ENCODE results near the gene ADGRB3.

GRCh38 chr6:68740828-68741500, 105.9 kb downstream of the ADGRB3 start:
- no peak for TF ChIP-seq CTCF (IDR thresholded peaks at IDR 0.05; ENCODE audit: extremely low read depth in 1 of 2, insufficient read depth in 1 of 2, low read depth in 1 of 2, low read length in 2 of 2)
- no peak for TF ChIP-seq POLR2AphosphoS5 (IDR thresholded peaks at IDR 0.05; ENCODE audit: insufficient read depth, low read depth, low read length)
- TF ChIP-seq JUN (IDR thresholded peaks at IDR 0.05; ENCODE audit: borderline replicate concordance, insufficient read depth, insufficient read length, low read depth) = no peak
- no peak for TF ChIP-seq POLR2A (IDR thresholded peaks at IDR 0.05; ENCODE audit: low read depth, low read length)
- TF ChIP-seq MAX (IDR thresholded peaks at IDR 0.05; ENCODE audit: insufficient read depth, insufficient read length) = no peak
- TF ChIP-seq EZH2 (IDR thresholded peaks at IDR 0.05; ENCODE audit: borderline replicate concordance, low read depth, low read length, severe bottlenecking) = no peak
- no peak for TF ChIP-seq GATA2 (IDR thresholded peaks at IDR 0.05; ENCODE audit: insufficient read depth, insufficient read length, low read depth, low read length)
- TF ChIP-seq MYC (IDR thresholded peaks at IDR 0.05; ENCODE audit: low read depth, low read length) = no peak
- TF ChIP-seq FOS (IDR thresholded peaks at IDR 0.05; ENCODE audit: borderline replicate concordance, insufficient read depth, low read length) = no peak
